Neural cell (in vitro differentiated cells): ENCODE data around the gene PRIMA1. TPM values are rescaled to one million over a fixed set of nuclear protein-coding genes. Genes with fewer than 3 reads are reported as not detected.

Experiments
- H2AFZ ChIP-seq: fragments of 200-600, 300-800 bp; sonication (generic), shearing (Covaris generic); 2 replicates; pipeline ENCODE4 v1.6.0; 2014; ENCODE audit warnings: low read depth, mild to moderate bottlenecking, antibody characterized with exemption, low read length, moderate library complexity
- H3F3A ChIP-seq: fragments of 200-600 bp; shearing (Covaris generic); 2 replicates; pipeline ENCODE4 v1.6.1; 2016; ENCODE audit warnings: mild to moderate bottlenecking, moderate library complexity, mixed read lengths, antibody characterized with exemption, low read length; ENCODE audit not compliant: insufficient read depth, poor library complexity, severe bottlenecking
- H3K27ac ChIP-seq: fragments of 200-600, 300-800 bp; sonication (generic), shearing (Covaris generic); 2 replicates; pipeline ENCODE4 v1.5.1; 2014; ENCODE audit warnings: mild to moderate bottlenecking, low read length, moderate library complexity
- H3K27me3 ChIP-seq: fragments of 300-800, 200-600 bp; sonication (generic), shearing (Covaris generic); 2 replicates; pipeline ENCODE4 v1.6.0; 2014; ENCODE audit warnings: mild to moderate bottlenecking, low read depth, low read length, moderate library complexity; ENCODE audit not compliant: insufficient read depth
- H3K36me3 ChIP-seq: fragments of 300-800, 200-600 bp; sonication (generic), shearing (Covaris generic); 2 replicates; pipeline ENCODE4 v1.5.1; 2014; ENCODE audit warnings: mild to moderate bottlenecking, antibody characterized with exemption, low read length, moderate library complexity; ENCODE audit not compliant: insufficient read depth
- H3K4me2 ChIP-seq: fragments of 300-800, 200-600 bp; sonication (generic), shearing (Covaris generic); 2 replicates; pipeline ENCODE4 v1.6.0; 2014; ENCODE audit warnings: mild to moderate bottlenecking, low read length
- H3K4me3 ChIP-seq: fragments of 300-800, 200-600 bp; sonication (generic), shearing (Covaris generic); 2 replicates; pipeline ENCODE4 v1.5.1; 2014; ENCODE audit warnings: mild to moderate bottlenecking, low read length, moderate library complexity
- H3K79me2 ChIP-seq: fragments of 200-600 bp; shearing (Covaris generic); replicated peaks from 2 replicates; pipeline ENCODE4 v1.6.0; 2014; ENCODE audit warnings: mild to moderate bottlenecking, low read length, moderate library complexity; ENCODE audit not compliant: insufficient read depth
- H3K9ac ChIP-seq: fragments of 300-800, 200-600 bp; sonication (generic), shearing (Covaris generic); 2 replicates; pipeline ENCODE4 v1.6.1; 2016; ENCODE audit warnings: mild to moderate bottlenecking, low read length, mixed read lengths
- H3K9me2 ChIP-seq: fragments of 200-600 bp; shearing (Covaris generic); 2 replicates; pipeline ENCODE4 v1.6.1; 2016; ENCODE audit warnings: mild to moderate bottlenecking, low read length, mixed read lengths; ENCODE audit not compliant: insufficient read depth
- H3K9me3 ChIP-seq: fragments of 200-600, 300-800 bp; sonication (generic), shearing (Covaris generic); 2 replicates; pipeline ENCODE4 v1.6.1; 2016; ENCODE audit warnings: mild to moderate bottlenecking, mixed run types, low read length, moderate library complexity, mixed read lengths
- H4K20me1 ChIP-seq: fragments of 200-600 bp; shearing (Covaris generic); 2 replicates; pipeline ENCODE4 v1.6.1; 2016; ENCODE audit warnings: mild to moderate bottlenecking, mixed run types; ENCODE audit not compliant: insufficient read depth
- EP300 ChIP-seq: fragments of 450-650 bp; conservative IDR thresholded peaks from 2 replicates; pipeline ENCODE4 v1.6.1; 2014; ENCODE audit warnings: antibody characterized with exemption, mild to moderate bottlenecking, moderate library complexity; ENCODE audit not compliant: poor library complexity, severe bottlenecking
- EZH2 ChIP-seq: fragments of 200-600, 300-800 bp; shearing (Covaris generic), sonication (generic); IDR thresholded peaks from 2 replicates; pipeline ENCODE4 v1.6.1; 2014; ENCODE audit warnings: antibody characterized with exemption, low read length, borderline replicate concordance, mild to moderate bottlenecking; ENCODE audit not compliant: insufficient read depth, poor library complexity, severe bottlenecking
- MXI1 ChIP-seq: fragments of 450-650 bp; conservative IDR thresholded peaks from 2 replicates; pipeline ENCODE4 v1.6.1; 2014; ENCODE audit warnings: antibody characterized with exemption, mild to moderate bottlenecking; ENCODE audit not compliant: poor library complexity, severe bottlenecking
- POLR2AphosphoS5 ChIP-seq: IDR thresholded peaks from 2 replicates; pipeline ENCODE4 v1.6.1; 2012
- RAD21 ChIP-seq: fragments of 450-650 bp; conservative IDR thresholded peaks from 2 replicates; pipeline ENCODE4 v1.6.1; 2014; ENCODE audit warnings: antibody characterized with exemption, mild to moderate bottlenecking, moderate library complexity
- REST ChIP-seq: IDR thresholded peaks from 2 replicates; pipeline ENCODE4 v1.6.1; 2012; ENCODE audit warnings: borderline replicate concordance
- SMC3 ChIP-seq: fragments of 450-650 bp; conservative IDR thresholded peaks from 2 replicates; pipeline ENCODE4 v1.6.1; 2014; ENCODE audit warnings: antibody characterized with exemption, mild to moderate bottlenecking, moderate library complexity; ENCODE audit not compliant: poor library complexity
- TAF1 ChIP-seq: IDR thresholded peaks from 2 replicates; pipeline ENCODE4 v1.6.1; 2012; ENCODE audit warnings: low read depth
- polyA plus RNA-seq: library from polyadenylated mRNA; depleted of rRNA; stranded (reverse); fragments of >200 nt; gene quantifications from 2 replicates; pipeline ENCODE4 v1.2.3, GENCODE V29; 2014
- TF ChIP-seq, protein P1 (sequence below): fragments of 450-650 bp; IDR thresholded peaks from 2 replicates; pipeline ENCODE4 v1.5.1; 2014; ENCODE audit warnings: antibody characterized with exemption, mild to moderate bottlenecking, moderate library complexity; ENCODE audit not compliant: poor library complexity, severe bottlenecking

Gene PRIMA1
- polyA plus RNA-seq, 1 donor from 2014 or later, result not detected

GRCh38 chr14:93748208-93749075, 39.8 kb downstream of the PRIMA1 start:
- no peaks in the 10 kb centered on the region for H3F3A ChIP-seq
- H3K9me2 ChIP-seq, result no peaks in the 10 kb centered on the region
- H3K79me2 ChIP-seq, result no peaks in the 10 kb centered on the region
- H4K20me1 ChIP-seq, result no peaks in the 10 kb centered on the region
- H3K27ac ChIP-seq, result no peak overlapping the region
- no peak overlapping the region for H3K9ac ChIP-seq
- H3K4me2 ChIP-seq, result no peak overlapping the region
- H3K36me3 ChIP-seq, result no peaks in the 10 kb centered on the region
- H3K9me3 ChIP-seq, result no peaks in the 10 kb centered on the region
- TF ChIP-seq, protein P1, sequence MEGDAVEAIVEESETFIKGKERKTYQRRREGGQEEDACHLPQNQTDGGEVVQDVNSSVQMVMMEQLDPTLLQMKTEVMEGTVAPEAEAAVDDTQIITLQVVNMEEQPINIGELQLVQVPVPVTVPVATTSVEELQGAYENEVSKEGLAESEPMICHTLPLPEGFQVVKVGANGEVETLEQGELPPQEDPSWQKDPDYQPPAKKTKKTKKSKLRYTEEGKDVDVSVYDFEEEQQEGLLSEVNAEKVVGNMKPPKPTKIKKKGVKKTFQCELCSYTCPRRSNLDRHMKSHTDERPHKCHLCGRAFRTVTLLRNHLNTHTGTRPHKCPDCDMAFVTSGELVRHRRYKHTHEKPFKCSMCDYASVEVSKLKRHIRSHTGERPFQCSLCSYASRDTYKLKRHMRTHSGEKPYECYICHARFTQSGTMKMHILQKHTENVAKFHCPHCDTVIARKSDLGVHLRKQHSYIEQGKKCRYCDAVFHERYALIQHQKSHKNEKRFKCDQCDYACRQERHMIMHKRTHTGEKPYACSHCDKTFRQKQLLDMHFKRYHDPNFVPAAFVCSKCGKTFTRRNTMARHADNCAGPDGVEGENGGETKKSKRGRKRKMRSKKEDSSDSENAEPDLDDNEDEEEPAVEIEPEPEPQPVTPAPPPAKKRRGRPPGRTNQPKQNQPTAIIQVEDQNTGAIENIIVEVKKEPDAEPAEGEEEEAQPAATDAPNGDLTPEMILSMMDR, result no peak
- TF ChIP-seq RAD21 (no peak), TAF1 (no peak), SMC3 (no peak), REST (no peak), POLR2AphosphoS5 (no peak), EZH2 (no peak), MXI1 (no peak), EP300 (no peak)
- H3K27me3 ChIP-seq, result no peaks in the 10 kb centered on the region
- no peak overlapping the region for H3K4me3 ChIP-seq
- no peak overlapping the region for H2AFZ ChIP-seq

- H3F3A ChIP-seq, result no peaks in the 10 kb centered on the region
- no peak overlapping the region for H3K4me3 ChIP-seq
- H2AFZ ChIP-seq, result no peak overlapping the region
- no peak overlapping the region for H3K27ac ChIP-seq
- H3K4me2 ChIP-seq, result no peak overlapping the region
- no peak overlapping the region for H3K9ac ChIP-seq
- no peaks in the 10 kb centered on the region for H3K27me3 ChIP-seq
- H3K9me3 ChIP-seq, result no peaks in the 10 kb centered on the region
- H3K9me2 ChIP-seq, result no peaks in the 10 kb centered on the region
- no peaks in the 10 kb centered on the region for H3K79me2 ChIP-seq
- H3K36me3 ChIP-seq, result no peaks in the 10 kb centered on the region
- H4K20me1 ChIP-seq, result no peaks in the 10 kb centered on the region
- TF ChIP-seq EP300 (no peak), MXI1 (no peak), RAD21 (no peak), EZH2 (no peak), POLR2AphosphoS5 (no peak), SMC3 (no peak), TAF1 (no peak), REST (no peak)
- TF ChIP-seq, protein P1, result no peak
Measured at GRCh38 chr14:93747560-93747959, 40.7 kb downstream of the PRIMA1 start.
